Suppressor macrophage treated with lipopolysaccharide for 1 hour (primary cell): ENCODE results near the gene FARS2.
"Not testable (repeated sequence)": the region's sequence is repeated elsewhere in the genome, so short reads cannot be mapped to it uniquely, and the experiment has no call there.

Source experiments
- DNase-seq, 3 donors: peaks; one replicate each; pipeline ENCODE4 v3.0.0-alpha.2; 2020 to 2022

Gene FARS2

GRCh38 chr6:5550631-5551030 is 289.3 kb downstream of the FARS2 start:
- DNase-seq: no peak

- no peak for DNase-seq
These were observed 290.9 kb downstream of the FARS2 start for GRCh38 chr6:5552243-5552642.

- no peak for DNase-seq
These were observed 292.5 kb downstream of the FARS2 start for GRCh38 chr6:5553767-5554166.

GRCh38 chr6:5554226-5554625 is 292.9 kb downstream of the FARS2 start:
- no peak for DNase-seq

GRCh38 chr6:5556011-5556410 is 294.7 kb downstream of the FARS2 start:
- no peak for DNase-seq

GRCh38 chr6:5557506-5557905 is 296.2 kb downstream of the FARS2 start:
- DNase-seq: no peak

GRCh38 chr6:5559651-5560050 is 298.3 kb downstream of the FARS2 start:
- DNase-seq: no peak

- DNase-seq: no peak
These were observed 301.0 kb downstream of the FARS2 start for GRCh38 chr6:5562277-5562676.

- DNase-seq: no peak
These were observed 301.8 kb downstream of the FARS2 start for GRCh38 chr6:5563086-5563485.

- not testable (repeated sequence) for DNase-seq
These were observed 303.4 kb downstream of the FARS2 start for GRCh38 chr6:5564746-5565145.

GRCh38 chr6:5565971-5566370 is 304.7 kb downstream of the FARS2 start:
- no peak for DNase-seq

GRCh38 chr6:5566718-5567117 is 305.4 kb downstream of the FARS2 start:
- no peak for DNase-seq

- no peak for DNase-seq
These were observed 306.0 kb downstream of the FARS2 start for GRCh38 chr6:5567352-5567751.

- DNase-seq: no peak
These were observed 306.6 kb downstream of the FARS2 start for GRCh38 chr6:5567890-5568289.

GRCh38 chr6:5569491-5569890 is 308.2 kb downstream of the FARS2 start:
- DNase-seq: no peak

GRCh38 chr6:5570641-5571040 is 309.3 kb downstream of the FARS2 start:
- DNase-seq: no peak

- no peak for DNase-seq
These were observed 319.6 kb downstream of the FARS2 start for GRCh38 chr6:5580736-5581581.

GRCh38 chr6:5582762-5583161 is 321.4 kb downstream of the FARS2 start:
- DNase-seq: no peak

GRCh38 chr6:5583528-5583927 is 322.2 kb downstream of the FARS2 start:
- no peak for DNase-seq

- DNase-seq: no peak
These were observed 322.8 kb downstream of the FARS2 start for GRCh38 chr6:5584078-5584482.

- DNase-seq: no peak
These were observed 326.3 kb downstream of the FARS2 start for GRCh38 chr6:5587648-5588047.

- no peak for DNase-seq
These were observed 328.3 kb downstream of the FARS2 start for GRCh38 chr6:5589422-5590141.

GRCh38 chr6:5590187-5590586 is 328.9 kb downstream of the FARS2 start:
- no peak for DNase-seq

GRCh38 chr6:5592886-5593519 is 331.7 kb downstream of the FARS2 start:
- no peak for DNase-seq
